Hepatocyte (in vitro differentiated cells): ENCODE results near the gene TCHHL1.

Source experiments
- CTCF ChIP-seq: fragments of 200-600 bp; sonication (generic); IDR thresholded peaks from 2 replicates; pipeline ENCODE4 v1.5.1; 2016; ENCODE audit warnings: antibody characterized with exemption, mild to moderate bottlenecking; ENCODE audit not compliant: poor library complexity
- EZH2 ChIP-seq: fragments of 200-600 bp; sonication (generic); IDR thresholded peaks from 2 replicates; pipeline ENCODE4 v1.6.1; 2016; ENCODE audit warnings: antibody characterized with exemption, mild to moderate bottlenecking, borderline replicate concordance
- EZH2phosphoT487 ChIP-seq: fragments of 200-600 bp; sonication (generic); IDR thresholded peaks from one replicate; pipeline ENCODE4 v1.6.1; 2018; ENCODE audit warnings: antibody characterized with exemption, mild to moderate bottlenecking, low read depth, moderate library complexity; ENCODE audit not compliant: unreplicated experiment, severe bottlenecking

- TF ChIP-seq CTCF (peak; percentile 62), EZH2phosphoT487 (no peak), EZH2 (no peak)
Measured at GRCh38 chr1:152034654-152035538, 54.0 kb downstream of the TCHHL1 start.
